BJ (cell line): ENCODE results near the gene COX5B. TPM values are rescaled to one million over a fixed set of nuclear protein-coding genes. Genes with fewer than 3 reads are reported as not detected.

Source experiments
- CTCF ChIA-PET: fragments of 350-600 bp; formaldehyde crosslinking; extraction: SDS; loops from one replicate; lab custom pipeline; 2021; ENCODE audit warnings: antibody characterized with exemption, inconsistent platforms; lab: Yijun Ruan, JAX
- POLR2A ChIA-PET: fragments of 300-600 bp; sonication (Branson Sonifier 250); formaldehyde crosslinking; extraction: SDS; loops from one replicate; lab custom pipeline; 2021; ENCODE audit warnings: antibody characterized with exemption; lab: Charles Lee
- DNase-seq: peaks from one replicate; pipeline ENCODE4 v3.0.0-alpha.2; 2011; ENCODE audit warnings: low read depth
- H3K27me3 ChIP-seq: 2 replicates; pipeline ENCODE4 v1.6.0; 2011; ENCODE audit warnings: low read length; ENCODE audit not compliant: control insufficient read depth, insufficient read depth
- H3K36me3 ChIP-seq: 2 replicates; pipeline ENCODE4 v1.5.1; 2011; ENCODE audit warnings: low read length; ENCODE audit not compliant: control insufficient read depth, insufficient read depth
- H3K4me3 ChIP-seq: 2 replicates; pipeline ENCODE4 v1.5.1; 2011; ENCODE audit warnings: low read depth, mild to moderate bottlenecking, control low read depth, low read length
- polyA plus RNA-seq: library from polyadenylated mRNA; depleted of rRNA; stranded (reverse); fragments of >200 nt; gene quantifications from 2 replicates; pipeline ENCODE4 v1.2.3, GENCODE V29; 2011; rRNA removed
- small RNA-seq: library from RNA; depleted of rRNA; stranded (forward); fragments of <200 nt; gene quantifications from one replicate; pipeline ENCODE3, GENCODE V24; 2012; ENCODE audit warnings: low replicate concordance, low read depth; ENCODE audit not compliant: insufficient read length
- TF ChIP-seq, protein P1 (sequence below): IDR thresholded peaks from 2 replicates; pipeline ENCODE4 v1.5.1; 2011; ENCODE audit warnings: low read depth, mild to moderate bottlenecking, control low read depth, inconsistent platforms, low read length, moderate library complexity; ENCODE audit not compliant: insufficient read depth

Gene COX5B
- polyA plus RNA-seq, 1 experiment, result 358 TPM

DNA sequence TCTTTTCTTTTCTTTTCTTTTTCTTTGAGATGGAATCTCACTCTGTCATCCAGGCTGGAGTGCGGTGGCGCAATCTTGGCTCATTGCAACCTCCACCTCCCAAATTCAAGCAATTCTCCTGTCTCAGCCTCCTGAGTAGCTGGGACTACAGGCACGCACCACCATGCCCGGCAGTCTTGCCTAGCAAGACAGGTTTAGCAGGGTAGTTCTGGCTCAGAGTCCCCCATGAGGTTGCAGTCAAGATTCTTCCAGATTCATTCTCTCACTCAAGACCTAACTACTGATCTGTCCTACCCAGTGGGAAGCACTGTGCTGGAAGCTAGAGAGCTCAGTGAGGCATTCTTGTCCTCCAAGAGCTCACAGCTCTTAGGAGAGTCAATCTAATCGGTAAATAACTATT, 49.9 kb downstream of the COX5B start:
- CTCF ChIA-PET, result interaction anchor here (0.6 to 7.4 kb wide), 5 partner anchors 11 to 691 kb away, joined by 3 to 171 read pairs (median 37); partner anchors contain the start of genes ACTR1B and ANKRD36B

DNA sequence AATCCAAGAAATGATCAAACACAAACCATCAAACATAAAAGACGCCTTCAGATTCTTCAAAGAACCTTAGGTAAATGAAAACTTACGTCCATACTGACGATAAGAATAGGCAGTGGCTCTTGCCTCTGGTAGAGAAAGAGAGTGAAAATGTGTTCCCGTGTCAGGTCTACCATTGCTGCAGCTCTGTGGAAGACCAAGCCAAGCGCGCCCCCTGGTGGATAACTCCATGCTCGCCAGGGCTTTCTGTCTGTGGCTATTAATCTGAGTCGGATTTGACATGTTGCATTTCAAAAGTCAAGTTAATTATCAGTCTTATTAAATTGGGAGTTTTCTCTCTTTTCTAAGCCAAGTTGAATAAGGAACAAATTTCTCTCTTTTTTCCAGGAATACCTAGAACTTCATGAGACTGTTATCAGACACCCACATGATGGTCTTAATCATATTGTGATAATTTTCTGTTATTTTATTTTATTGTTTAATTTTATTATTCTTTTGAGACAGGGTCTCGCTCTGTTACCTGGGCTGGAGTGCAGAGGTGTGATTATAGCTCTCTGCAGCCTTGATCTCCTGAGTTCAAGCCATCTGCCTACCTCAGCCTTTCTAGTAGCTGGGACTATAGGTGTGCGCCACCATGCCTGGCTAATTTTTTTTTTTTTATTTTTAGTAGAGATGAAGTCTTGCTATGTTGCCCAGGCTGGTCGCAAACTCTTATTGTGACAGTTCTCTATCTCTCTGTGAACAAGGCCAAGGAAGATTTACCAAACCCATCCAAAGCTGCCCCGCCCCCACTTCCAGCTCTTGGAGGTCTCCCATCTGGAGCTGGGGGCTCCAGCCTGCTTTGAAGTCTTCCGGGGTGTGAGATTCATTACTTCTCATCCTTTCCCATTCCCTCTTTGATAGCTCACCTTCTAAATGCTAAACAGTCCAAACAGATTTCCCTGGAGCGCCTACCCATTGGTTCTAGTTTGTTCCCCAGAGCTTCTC, 51.7 kb downstream of the COX5B start:
- ChIA-PET CTCF (interaction anchor here (0.6 to 7.4 kb wide), 32 partner anchors 8 to 1634 kb away, joined by 3 to 171 read pairs (median 4); partner anchors contain the start of genes ACTR1B, ANKRD36B, COX5B and ZAP70), POLR2A (no interaction called here)
- DNase-seq, result peak; percentile 9
- TF ChIP-seq, protein P1, sequence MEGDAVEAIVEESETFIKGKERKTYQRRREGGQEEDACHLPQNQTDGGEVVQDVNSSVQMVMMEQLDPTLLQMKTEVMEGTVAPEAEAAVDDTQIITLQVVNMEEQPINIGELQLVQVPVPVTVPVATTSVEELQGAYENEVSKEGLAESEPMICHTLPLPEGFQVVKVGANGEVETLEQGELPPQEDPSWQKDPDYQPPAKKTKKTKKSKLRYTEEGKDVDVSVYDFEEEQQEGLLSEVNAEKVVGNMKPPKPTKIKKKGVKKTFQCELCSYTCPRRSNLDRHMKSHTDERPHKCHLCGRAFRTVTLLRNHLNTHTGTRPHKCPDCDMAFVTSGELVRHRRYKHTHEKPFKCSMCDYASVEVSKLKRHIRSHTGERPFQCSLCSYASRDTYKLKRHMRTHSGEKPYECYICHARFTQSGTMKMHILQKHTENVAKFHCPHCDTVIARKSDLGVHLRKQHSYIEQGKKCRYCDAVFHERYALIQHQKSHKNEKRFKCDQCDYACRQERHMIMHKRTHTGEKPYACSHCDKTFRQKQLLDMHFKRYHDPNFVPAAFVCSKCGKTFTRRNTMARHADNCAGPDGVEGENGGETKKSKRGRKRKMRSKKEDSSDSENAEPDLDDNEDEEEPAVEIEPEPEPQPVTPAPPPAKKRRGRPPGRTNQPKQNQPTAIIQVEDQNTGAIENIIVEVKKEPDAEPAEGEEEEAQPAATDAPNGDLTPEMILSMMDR, result peak; percentile 86
- no peak overlapping the region for H3K4me3 ChIP-seq
- H3K27me3 ChIP-seq, result no peaks in the 10 kb centered on the region
- no peaks in the 10 kb centered on the region for H3K36me3 ChIP-seq

More for the DNA sequence above, 49.9 kb downstream of the COX5B start:
- H3K4me3 ChIP-seq, result no peak overlapping the region
- H3K27me3 ChIP-seq, result no peaks in the 10 kb centered on the region
- POLR2A ChIA-PET, result no interaction called here
- no peaks in the 10 kb centered on the region for H3K36me3 ChIP-seq
- TF ChIP-seq, protein P1, result no peak
- no peak for DNase-seq

Small RNAs within 50 kb of the gene (small RNA-seq; reads per million reads assigned to genes)
- not detected for gene RNU4-8P

Other genes with a start within 250 kb of the COX5B start
- 3.1 and 4.3 TPM in 2 replicates for gene ANKRD36B, start 56.2 kb upstream of the COX5B start, polyA plus RNA-seq
- gene ACTR1B, start 18.0 kb downstream of the COX5B start, polyA plus RNA-seq, result 48.4 and 64.6 TPM in 2 replicates
- gene C2orf92, start 23.7 kb downstream of the COX5B start, polyA plus RNA-seq, result 2.6 and 2.7 TPM in 2 replicates
- 0.10 and 0.16 TPM in 2 replicates for gene ZAP70, start 67.5 kb downstream of the COX5B start, polyA plus RNA-seq